Liver (tissue), 9 donors: ENCODE results near the gene GHITM. TPM values are rescaled to one million over a fixed set of nuclear protein-coding genes. Genes with fewer than 3 reads are reported as not detected.
A peak's percentile ranks its signal among the peaks of the same experiment; 100 is the strongest.

Experiments used
- DNase-seq: peaks from one replicate; pipeline ENCODE4 v3.0.0-alpha.2; 2017; ENCODE audit warnings: low spot score
- H3K27ac ChIP-seq, 2 donors: one replicate each; pipeline ENCODE4 v1.7.0; 2013; ENCODE audit warnings: inconsistent platforms in 2 of 2, low read length in 2 of 2, control low read depth in 1 of 2, low read depth in 1 of 2, mild to moderate bottlenecking in 1 of 2
- H3K27me3 ChIP-seq, 4 donors: one replicate each; pipeline versions ENCODE4 v1.6.1 to v1.7.0; 2013; ENCODE audit warnings: low read length in 3 of 4, inconsistent platforms in 1 of 4, mild to moderate bottlenecking in 1 of 4, moderate library complexity in 1 of 4; ENCODE audit not compliant: control insufficient read depth in 4 of 4, insufficient read depth in 4 of 4
- H3K36me3 ChIP-seq, 4 donors: one replicate each; pipeline versions ENCODE4 v1.6.1 to v1.7.0; 2013; ENCODE audit warnings: low read length in 3 of 4, mild to moderate bottlenecking in 3 of 4, low read depth in 1 of 4, moderate library complexity in 1 of 4; ENCODE audit not compliant: control insufficient read depth in 4 of 4, insufficient read depth in 3 of 4
- H3K4me1 ChIP-seq, 4 donors: one replicate each; pipeline versions ENCODE4 v1.6.1 to v1.7.0; 2013; ENCODE audit warnings: low read length in 3 of 4, mild to moderate bottlenecking in 3 of 4, moderate library complexity in 1 of 4; ENCODE audit not compliant: control insufficient read depth in 4 of 4, insufficient read depth in 4 of 4
- H3K4me3 ChIP-seq, 3 donors: one replicate each; pipeline versions ENCODE4 v1.6.1 to v1.7.0; 2013; ENCODE audit warnings: low read length in 3 of 3, control low read depth in 1 of 3, low read depth in 1 of 3, mild to moderate bottlenecking in 1 of 3
- H3K9ac ChIP-seq, 2 donors: one replicate each; pipeline ENCODE4 v1.7.0; 2013; ENCODE audit warnings: low read length in 2 of 2, mild to moderate bottlenecking in 2 of 2, moderate library complexity in 2 of 2, control low read depth in 1 of 2, low read depth in 1 of 2
- H3K9me3 ChIP-seq, 4 donors: one replicate each; pipeline versions ENCODE4 v1.6.1 to v1.7.0; 2013; ENCODE audit warnings: low read length in 3 of 4; ENCODE audit not compliant: control insufficient read depth in 4 of 4
- EGR1 ChIP-seq, 2 donors: IDR thresholded peaks; 2 replicates each; pipeline ENCODE4 v1.6.1; 2016 to 2018; ENCODE audit warnings: antibody characterized with exemption in 2 of 2, low read depth in 2 of 2
- FOXA1 ChIP-seq: IDR thresholded peaks from 2 replicates; pipeline ENCODE4 v1.6.1; 2016; ENCODE audit warnings: antibody characterized with exemption
- FOXA2 ChIP-seq: IDR thresholded peaks from 2 replicates; pipeline ENCODE4 v1.6.1; 2016; ENCODE audit warnings: antibody characterized with exemption
- GABPA ChIP-seq, 2 donors: IDR thresholded peaks in 1 of 2; conservative IDR thresholded peaks in 1 of 2; 2 replicates each; pipeline ENCODE4 v1.6.1; 2016; ENCODE audit warnings: antibody characterized with exemption in 2 of 2, mild to moderate bottlenecking in 1 of 2, moderate library complexity in 1 of 2
- HNF4A ChIP-seq, 2 donors: conservative IDR thresholded peaks; 2 replicates each; pipeline ENCODE4 v1.6.1; 2016; ENCODE audit warnings: antibody characterized with exemption in 2 of 2, mild to moderate bottlenecking in 2 of 2
- HNF4G ChIP-seq: IDR thresholded peaks from 2 replicates; pipeline ENCODE4 v1.6.1; 2016; ENCODE audit warnings: antibody characterized with exemption
- JUND ChIP-seq, 2 donors: IDR thresholded peaks; 2 replicates each; pipeline ENCODE4 v1.6.1; 2016; ENCODE audit warnings: antibody characterized with exemption in 2 of 2
- MAX ChIP-seq: IDR thresholded peaks from 2 replicates; pipeline ENCODE4 v1.6.1; 2016; ENCODE audit warnings: antibody characterized with exemption
- NR2F2 ChIP-seq: IDR thresholded peaks from 2 replicates; pipeline ENCODE4 v1.6.1; 2016; ENCODE audit warnings: antibody characterized with exemption
- RAD21 ChIP-seq, 2 donors: IDR thresholded peaks; 2 replicates each; pipeline ENCODE4 v1.6.1; 2016; ENCODE audit warnings: antibody characterized with exemption in 2 of 2, mild to moderate bottlenecking in 2 of 2
- REST ChIP-seq: IDR thresholded peaks from 2 replicates; pipeline ENCODE4 v1.6.1; 2016; ENCODE audit warnings: antibody characterized with exemption, mild to moderate bottlenecking
- RXRA ChIP-seq, 2 donors: IDR thresholded peaks; 2 replicates each; pipeline ENCODE4 v1.6.1; 2017 to 2018; ENCODE audit warnings: antibody characterized with exemption in 2 of 2, mild to moderate bottlenecking in 1 of 2
- SP1 ChIP-seq: IDR thresholded peaks from 2 replicates; pipeline ENCODE4 v1.6.1; 2018; ENCODE audit warnings: antibody characterized with exemption, mild to moderate bottlenecking
- TAF1 ChIP-seq: conservative IDR thresholded peaks from 2 replicates; pipeline ENCODE4 v1.6.1; 2016; ENCODE audit warnings: antibody characterized with exemption, mild to moderate bottlenecking
- YY1 ChIP-seq: IDR thresholded peaks from 2 replicates; pipeline ENCODE4 v1.6.1; 2016; ENCODE audit warnings: antibody characterized with exemption, mild to moderate bottlenecking
- ZBTB33 ChIP-seq: IDR thresholded peaks from 2 replicates; pipeline ENCODE4 v1.6.1; 2016; ENCODE audit warnings: antibody characterized with exemption
- WGBS: extraction: QIAGEN DNeasy Blood & Tissue Kit; methylation state at CpG from one replicate; pipeline ENCODE4 v1.1.7; 2013; 5-methylcytosine and 5-hydroxymethylcytosine counted together
- polyA plus RNA-seq, 2 donors: library from polyadenylated mRNA; stranded (reverse) in 1 of 2; unstranded in 1 of 2; fragments of 200-250 nt in 1 of 2; fragments of >200 nt in 1 of 2; fragmentation: Nextera tagmentation in 1 of 2; extraction: Ambion mirVana in 1 of 2; gene quantifications; one replicate each; pipeline versions ENCODE4 v1.2.1 to v1.2.3, GENCODE V29; 2013 to 2015
- total RNA-seq, 2 donors: library from RNA; depleted of rRNA; stranded (reverse); fragments of >200 nt; gene quantifications; one replicate each; pipeline ENCODE4 v1.2.3, GENCODE V29; 2014
- TF ChIP-seq, protein P1 (sequence below): fragments of 150-350 bp; IDR thresholded peaks from 2 replicates; pipeline ENCODE4 v1.5.1; 2017; ENCODE audit warnings: improper control_type of control experiment, low read depth, low read length; ENCODE audit not compliant: missing input control
- TF ChIP-seq, protein P2 (sequence below): IDR thresholded peaks from 2 replicates; pipeline ENCODE4 v1.6.1; 2016; ENCODE audit warnings: antibody characterized with exemption
- donor health status: healthy.
- donor health status: healthy.
- donor health status: healthy.
- donor health status: healthy.
- donor health status: healthy.

GHITM gene
- 100 to 1,000 TPM; 156 to 173 TPM for total RNA-seq
- 100 to 1,000 TPM; 214 to 252 TPM for polyA plus RNA-seq

- WGBS: under 1% methylated on average over 61 of the region's 61 CpGs
- peak; percentile 33 for TF ChIP-seq FOXA1
- peak; percentile 93 for TF ChIP-seq REST
- no peak for TF ChIP-seq FOXA2
- TF ChIP-seq JUND (IDR thresholded peaks at IDR 0.05): peak; percentile 55 to 65
- TF ChIP-seq NR2F2: no peak
- peak; percentile 62 to 94 for TF ChIP-seq GABPA (IDR thresholded peaks at IDR 0.05 in 1 of 2, conservative IDR thresholded peaks at IDR 0.05 in 1 of 2)
- no peak for TF ChIP-seq HNF4G
- peak in 1 of 2 donors; percentile 35 for TF ChIP-seq EGR1 (IDR thresholded peaks at IDR 0.05; ENCODE audit: low read depth in 2 of 2)
- peak; percentile 3 for TF ChIP-seq TAF1
- peak; percentile 72 for TF ChIP-seq SP1
- TF ChIP-seq ZBTB33: peak; percentile 20
- TF ChIP-seq, protein P1, sequence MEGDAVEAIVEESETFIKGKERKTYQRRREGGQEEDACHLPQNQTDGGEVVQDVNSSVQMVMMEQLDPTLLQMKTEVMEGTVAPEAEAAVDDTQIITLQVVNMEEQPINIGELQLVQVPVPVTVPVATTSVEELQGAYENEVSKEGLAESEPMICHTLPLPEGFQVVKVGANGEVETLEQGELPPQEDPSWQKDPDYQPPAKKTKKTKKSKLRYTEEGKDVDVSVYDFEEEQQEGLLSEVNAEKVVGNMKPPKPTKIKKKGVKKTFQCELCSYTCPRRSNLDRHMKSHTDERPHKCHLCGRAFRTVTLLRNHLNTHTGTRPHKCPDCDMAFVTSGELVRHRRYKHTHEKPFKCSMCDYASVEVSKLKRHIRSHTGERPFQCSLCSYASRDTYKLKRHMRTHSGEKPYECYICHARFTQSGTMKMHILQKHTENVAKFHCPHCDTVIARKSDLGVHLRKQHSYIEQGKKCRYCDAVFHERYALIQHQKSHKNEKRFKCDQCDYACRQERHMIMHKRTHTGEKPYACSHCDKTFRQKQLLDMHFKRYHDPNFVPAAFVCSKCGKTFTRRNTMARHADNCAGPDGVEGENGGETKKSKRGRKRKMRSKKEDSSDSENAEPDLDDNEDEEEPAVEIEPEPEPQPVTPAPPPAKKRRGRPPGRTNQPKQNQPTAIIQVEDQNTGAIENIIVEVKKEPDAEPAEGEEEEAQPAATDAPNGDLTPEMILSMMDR: peak; percentile 45
- TF ChIP-seq RXRA (IDR thresholded peaks at IDR 0.05): peak in 1 of 2 donors; percentile 38
- peak; percentile 100 for TF ChIP-seq YY1
- TF ChIP-seq, protein P2, sequence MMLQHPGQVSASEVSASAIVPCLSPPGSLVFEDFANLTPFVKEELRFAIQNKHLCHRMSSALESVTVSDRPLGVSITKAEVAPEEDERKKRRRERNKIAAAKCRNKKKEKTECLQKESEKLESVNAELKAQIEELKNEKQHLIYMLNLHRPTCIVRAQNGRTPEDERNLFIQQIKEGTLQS: peak; percentile 83
- TF ChIP-seq MAX: peak; percentile 14
- TF ChIP-seq RAD21 (IDR thresholded peaks at IDR 0.05): no peak
- TF ChIP-seq HNF4A (conservative IDR thresholded peaks at IDR 0.05): peak in 1 of 2 donors; percentile 38
- peak within 1 kb of the TSS; percentile 78 to 93 for H3K9ac ChIP-seq
- H3K27ac ChIP-seq: peak within 1 kb of the TSS; percentile 69 to 88
- DNase-seq: peak; percentile 100
- peak within 1 kb of the TSS; percentile 85 to 96 (median 93) for H3K4me3 ChIP-seq
- no peaks in the 10 kb centered on the region for H3K27me3 ChIP-seq
- H3K9me3 ChIP-seq: no peaks in the 10 kb centered on the region
- peaks cover 6 to 19% (median 16%) of the 10 kb centered on the region in 4 donors for H3K36me3 ChIP-seq
- H3K4me1 ChIP-seq: peaks cover 4 to 20% (median 17%) of the 10 kb centered on the region in 4 donors
Observed at GRCh38 chr10:84139126-84140035, at the start of gene GHITM. Gene GHITM, plus strand, starts transcription at chr10:84139509. Its CDS starts 1,992 bp downstream, at chr10:84141501.
